HG03457 (cell line): Measurements from ENCODE around the gene CRABP1.

Experiments used
- ATAC-seq: cut with Tn5 transposase; IDR thresholded peaks from one replicate; pipeline ENCODE4 v1.9.1; 2021; ENCODE audit warnings: moderate number of reproducible peaks; ENCODE audit not compliant: unreplicated experiment

Gene CRABP1

DNA sequence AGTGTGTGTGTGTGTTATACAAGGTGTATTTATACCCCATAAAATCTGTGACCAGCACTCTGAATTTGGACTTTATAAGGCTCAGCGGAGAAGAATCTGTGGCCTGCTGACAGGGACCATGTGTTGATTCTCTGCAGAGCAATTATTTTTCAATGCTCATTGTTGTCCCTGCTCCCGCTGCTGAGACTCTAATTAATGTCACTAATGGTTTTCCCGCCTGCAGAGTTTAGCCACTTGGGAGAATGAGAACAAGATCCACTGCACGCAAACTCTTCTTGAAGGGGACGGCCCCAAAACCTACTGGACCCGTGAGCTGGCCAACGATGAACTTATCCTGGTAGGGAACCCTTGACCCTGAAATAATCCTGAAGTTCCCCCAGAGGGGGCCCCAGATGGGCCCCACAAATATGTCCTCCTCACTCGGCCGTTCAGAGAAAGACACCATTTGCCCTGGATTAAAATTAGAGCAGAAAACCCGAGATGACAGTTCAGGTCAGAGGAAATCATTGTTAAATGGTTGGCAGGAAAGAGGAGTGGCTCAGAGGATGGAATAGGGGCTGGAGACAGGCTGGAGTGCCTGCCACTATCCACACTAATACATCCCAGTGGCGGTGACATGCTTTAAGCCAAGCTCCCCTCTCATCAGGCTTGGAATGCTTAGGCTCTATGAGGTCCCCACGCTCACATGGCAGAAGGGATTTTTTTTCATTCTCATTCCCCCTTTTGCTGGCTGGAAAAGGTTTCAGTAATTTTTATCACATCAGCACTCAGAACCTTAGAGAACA is 3.3 kb downstream of the CRABP1 start:
- no peak for ATAC-seq

DNA sequence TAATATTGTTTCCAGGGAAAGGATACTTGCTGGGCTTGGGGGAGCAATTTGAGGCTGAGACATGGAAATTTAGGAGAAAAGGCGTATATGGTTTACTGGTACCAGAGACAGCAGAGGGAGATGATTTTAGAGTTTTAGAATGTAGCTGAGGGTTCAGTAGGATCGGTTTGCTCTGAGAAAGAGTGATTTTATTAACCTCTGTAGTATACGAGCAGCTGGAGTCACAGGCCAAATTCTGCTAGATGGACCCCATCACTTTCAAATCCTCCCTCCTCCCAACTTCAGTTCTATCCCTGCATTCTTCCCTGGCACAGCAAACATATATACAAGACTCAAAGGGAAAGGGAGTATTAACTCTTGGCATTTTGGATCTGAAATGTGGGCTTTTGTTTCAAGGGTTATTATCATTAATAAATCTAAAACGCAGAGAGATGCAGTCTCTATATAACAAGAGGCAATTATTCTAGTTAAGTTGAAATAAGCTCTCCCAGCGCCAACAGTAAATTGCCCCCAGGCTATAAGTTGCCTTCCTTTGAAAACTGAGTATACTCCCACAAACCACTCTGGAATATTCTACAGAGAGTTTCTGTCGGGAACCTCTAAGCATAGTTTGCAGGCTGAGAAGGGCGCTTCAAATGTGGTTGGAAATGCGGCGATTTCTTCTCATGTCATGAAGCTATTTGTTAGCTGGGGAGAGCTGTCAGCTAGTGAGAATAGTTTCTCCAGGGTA is 5.4 kb downstream of the CRABP1 start:
- no peak for ATAC-seq

DNA sequence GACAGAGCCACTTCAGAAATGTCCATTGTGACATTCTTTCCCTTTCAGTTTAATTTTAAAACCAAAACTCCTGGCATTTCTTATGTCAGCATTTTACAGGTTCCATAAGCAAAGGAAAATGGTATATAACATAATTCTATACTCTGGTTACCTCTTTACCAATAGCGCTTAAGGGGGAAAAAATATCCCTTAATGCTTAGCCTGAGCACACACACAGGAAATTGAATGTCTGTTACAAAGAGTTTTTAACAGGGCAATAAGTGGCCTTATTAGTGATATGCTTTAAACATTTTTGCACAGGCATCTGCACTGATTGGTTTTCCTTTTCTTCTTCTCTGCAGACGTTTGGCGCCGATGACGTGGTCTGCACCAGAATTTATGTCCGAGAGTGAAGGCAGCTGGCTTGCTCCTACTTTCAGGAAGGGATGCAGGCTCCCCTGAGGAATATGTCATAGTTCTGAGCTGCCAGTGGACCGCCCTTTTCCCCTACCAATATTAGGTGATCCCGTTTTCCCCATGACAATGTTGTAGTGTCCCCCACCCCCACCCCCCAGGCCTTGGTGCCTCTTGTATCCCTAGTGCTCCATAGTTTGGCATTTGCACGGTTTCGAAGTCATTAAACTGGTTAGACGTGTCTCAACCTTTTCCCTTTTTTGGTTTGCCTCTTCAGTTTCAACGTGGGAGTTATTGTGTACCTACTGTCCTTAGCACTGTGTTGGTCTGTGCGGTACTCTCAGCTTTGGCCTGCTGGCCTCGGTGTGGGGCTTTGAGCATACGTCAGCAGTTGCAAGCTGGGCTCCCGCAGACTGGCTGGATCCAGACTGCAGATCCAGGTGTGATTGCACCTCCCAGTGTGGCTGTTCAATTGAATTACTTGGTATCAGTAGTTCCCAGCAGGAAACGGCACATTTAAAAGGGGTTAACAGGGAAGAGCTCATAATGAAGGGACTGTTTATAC is 7.7 kb downstream of the CRABP1 start:
- no peak for ATAC-seq

DNA sequence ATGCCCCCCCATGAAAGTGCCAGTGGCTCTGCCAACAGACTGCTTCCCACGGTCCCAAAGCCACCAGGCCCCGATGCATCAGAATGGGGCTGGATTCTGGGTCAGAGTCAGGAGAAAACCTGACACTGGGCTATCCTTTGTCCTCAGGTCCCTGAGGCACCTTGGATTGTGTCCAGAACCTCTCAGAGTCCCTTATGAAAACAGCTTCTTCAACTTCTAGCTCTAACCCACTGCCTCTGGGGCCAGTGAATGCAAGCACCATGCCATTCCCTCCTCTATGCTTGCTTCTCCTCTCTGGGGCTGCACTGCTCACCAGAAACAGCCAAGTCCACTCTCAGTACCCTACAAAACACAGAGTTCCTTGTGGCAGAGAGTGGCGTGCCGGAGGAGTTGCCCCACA is 9.9 kb downstream of the CRABP1 start:
- no peak for ATAC-seq

DNA sequence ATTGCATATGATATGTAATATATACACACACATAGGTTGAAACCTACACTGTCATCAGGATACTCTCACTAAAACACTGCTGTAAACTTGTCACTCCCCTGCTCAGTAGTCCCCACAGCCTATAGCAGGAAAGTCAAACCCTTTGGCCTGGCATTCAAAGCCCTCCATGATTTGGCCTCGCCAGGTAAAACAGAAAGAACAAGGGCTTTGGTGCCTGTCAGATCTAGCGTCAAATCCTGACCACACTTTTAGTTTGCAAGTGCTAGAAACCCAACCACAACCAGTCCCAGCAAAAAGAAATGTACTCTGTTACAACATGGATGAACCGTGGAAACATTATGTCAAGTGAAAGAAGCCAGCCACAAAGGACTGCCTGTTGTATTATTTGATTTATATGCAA is 11.4 kb downstream of the CRABP1 start:
- ATAC-seq, result no peak

DNA sequence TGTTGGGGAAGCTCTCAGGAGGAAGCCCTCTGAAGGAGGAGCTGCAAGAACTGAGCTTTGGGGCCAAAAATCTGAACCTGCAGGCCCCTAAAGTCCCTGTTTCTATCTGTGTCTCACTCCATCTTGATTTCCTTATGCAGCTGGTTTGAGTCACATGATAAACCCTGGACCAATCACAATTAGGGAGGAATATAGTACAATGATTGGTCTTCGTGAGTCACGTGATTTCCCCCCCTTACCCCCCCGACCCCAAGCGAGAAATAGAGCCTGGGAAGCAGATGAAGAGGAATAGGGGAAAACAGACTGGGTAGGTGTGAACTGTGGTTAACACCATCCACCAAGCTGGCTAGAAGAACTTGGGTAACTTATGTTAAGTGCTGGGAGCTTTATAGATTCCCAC is 12.9 kb downstream of the CRABP1 start:
- ATAC-seq, result no peak

DNA sequence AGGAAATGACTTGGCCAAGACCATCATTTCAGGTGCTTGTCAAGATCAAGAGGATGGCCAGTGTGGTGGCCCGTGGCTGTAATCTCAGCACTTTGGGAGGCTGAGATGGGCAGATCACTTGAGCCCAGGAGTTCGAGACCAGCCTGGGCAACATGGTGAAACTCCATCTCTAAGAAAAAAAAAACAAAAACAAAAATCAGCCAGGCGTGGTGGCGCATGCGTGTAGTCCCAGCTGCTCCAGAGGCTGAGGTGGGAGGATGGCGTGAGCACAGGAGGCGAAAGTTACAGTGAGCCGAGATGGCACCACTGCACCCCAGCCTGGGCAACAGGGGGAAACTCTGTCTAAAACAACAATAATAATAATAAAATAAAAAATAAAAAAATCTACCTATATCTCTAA is 15.0 kb downstream of the CRABP1 start:
- no peak for ATAC-seq

DNA sequence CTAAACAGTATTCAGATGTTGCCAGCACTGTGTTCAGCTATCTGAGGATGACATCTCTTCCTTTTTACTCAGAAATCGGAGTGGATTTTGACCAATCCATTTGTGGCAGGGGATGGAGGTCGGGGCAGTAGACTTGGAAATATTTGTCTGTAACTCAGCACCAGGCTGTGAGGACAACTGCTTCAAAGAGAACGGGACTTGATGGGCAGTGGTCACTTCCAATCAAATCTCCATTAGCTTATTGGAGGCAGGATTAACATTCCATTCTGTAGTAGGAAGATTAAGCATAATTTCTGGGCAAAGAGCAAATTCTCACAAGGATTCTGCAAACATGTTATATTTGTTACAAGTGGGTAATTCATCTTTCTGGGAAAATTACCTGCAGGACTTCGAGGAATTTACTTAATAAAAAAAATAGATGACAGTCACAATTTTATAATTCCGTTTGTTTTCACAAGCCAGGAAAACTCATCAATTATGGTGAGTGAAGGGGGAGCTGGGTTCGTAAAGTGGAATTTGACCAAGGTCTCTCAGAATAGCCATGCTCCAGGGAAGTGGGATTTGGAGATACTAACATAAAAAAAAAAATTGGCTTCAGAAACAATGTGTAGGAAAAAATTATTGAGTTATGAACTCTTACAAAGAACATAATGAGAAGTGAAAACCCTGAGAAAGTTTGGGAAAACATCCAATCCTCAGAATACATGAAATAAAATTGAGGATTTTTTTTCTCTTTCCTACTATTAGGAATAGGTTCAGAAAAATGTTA is 18.1 kb downstream of the CRABP1 start:
- ATAC-seq, result no peak

DNA sequence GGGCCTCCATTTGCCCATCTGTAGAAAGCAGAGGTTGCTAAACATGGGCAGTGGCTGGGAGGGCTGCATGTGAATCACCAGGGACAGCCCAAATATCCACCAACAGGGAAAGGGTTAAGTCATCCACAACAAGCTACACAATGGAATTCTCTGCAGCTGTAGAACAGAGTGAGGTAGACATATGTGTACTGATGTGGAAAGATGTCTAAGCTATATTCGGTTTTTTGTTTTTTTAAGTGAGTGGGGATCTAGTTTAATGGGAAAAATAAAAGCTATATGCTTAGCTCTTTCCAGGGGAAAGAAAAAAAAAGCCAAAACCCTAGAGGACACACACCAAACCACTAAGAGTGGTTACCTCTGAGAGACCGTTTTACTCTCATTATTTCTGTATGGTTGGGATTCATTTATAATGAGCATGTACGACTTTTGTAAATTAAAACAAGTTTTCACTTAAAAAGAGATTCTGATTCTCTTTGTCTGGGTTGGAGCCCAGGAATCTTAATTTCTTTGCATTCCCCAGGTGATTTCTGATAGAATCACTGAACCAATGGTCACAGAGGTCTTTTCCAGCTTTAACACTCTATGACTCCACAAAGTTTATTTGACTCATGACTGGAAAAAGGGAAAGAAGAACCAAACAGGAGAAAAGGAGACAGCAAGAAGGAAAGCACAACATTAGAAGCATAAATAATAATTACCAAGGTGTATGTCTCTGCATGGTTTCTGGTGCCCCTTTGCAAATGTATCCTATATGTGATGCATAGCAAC is 19.1 kb downstream of the CRABP1 start:
- no peak for ATAC-seq

DNA sequence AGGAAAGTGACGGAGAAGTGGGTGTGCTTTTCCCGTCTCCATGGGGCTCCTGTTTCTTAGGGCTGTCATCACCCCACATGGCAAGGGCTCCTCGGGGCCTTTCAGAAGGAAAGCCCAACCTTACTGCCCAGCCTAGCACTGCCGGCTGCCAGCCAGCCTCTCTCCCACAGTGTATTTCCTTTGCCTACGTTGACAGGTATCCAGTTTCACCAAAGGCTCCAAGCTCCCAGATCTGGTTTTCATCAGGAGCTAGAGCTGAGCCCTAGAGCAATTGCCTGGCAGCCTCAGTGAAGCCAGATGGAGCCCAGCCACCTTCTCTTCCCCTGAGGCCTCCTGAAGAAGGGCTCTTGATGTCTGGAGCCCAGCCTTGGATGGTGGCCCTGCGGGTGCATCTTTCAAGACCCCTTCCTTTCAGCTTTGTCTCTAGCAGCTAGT is 20.2 kb downstream of the CRABP1 start:
- ATAC-seq, result no peak

DNA sequence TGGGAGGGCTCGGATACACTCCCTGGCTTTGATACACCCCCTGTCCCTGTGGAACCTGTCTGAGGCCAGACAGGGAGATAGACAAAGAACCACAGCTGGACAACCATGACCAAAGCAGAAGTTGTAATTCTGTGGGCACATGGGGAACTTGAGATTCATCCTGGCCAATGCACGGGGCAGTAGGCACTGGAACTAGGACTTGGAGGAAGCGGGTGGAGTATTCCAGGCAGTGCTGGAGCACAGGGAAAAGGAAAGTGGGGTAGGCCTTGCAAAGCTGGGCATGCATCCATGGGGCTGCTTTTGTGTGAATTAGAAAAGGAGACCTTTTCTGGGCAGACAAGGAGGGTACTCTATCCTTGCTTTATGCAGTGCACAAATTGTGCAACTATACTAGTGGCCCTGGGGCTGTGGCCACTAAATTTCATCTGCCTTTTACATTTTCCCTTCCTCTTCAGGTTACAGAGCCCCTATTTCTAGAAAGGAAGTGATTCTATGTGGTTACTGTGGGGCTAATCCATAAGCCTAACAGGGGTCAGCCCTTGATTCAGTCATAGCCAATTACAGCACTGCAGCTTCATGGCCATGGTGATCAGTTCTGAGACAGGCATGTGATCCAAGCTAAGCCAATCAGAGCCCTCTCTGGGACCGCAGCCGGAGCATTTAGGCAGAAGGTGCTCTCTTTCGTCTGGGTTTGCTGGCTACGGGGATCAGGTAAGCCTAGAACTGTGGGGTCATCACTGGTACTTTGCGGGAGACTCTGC is 21.0 kb downstream of the CRABP1 start:
- ATAC-seq, result no peak

DNA sequence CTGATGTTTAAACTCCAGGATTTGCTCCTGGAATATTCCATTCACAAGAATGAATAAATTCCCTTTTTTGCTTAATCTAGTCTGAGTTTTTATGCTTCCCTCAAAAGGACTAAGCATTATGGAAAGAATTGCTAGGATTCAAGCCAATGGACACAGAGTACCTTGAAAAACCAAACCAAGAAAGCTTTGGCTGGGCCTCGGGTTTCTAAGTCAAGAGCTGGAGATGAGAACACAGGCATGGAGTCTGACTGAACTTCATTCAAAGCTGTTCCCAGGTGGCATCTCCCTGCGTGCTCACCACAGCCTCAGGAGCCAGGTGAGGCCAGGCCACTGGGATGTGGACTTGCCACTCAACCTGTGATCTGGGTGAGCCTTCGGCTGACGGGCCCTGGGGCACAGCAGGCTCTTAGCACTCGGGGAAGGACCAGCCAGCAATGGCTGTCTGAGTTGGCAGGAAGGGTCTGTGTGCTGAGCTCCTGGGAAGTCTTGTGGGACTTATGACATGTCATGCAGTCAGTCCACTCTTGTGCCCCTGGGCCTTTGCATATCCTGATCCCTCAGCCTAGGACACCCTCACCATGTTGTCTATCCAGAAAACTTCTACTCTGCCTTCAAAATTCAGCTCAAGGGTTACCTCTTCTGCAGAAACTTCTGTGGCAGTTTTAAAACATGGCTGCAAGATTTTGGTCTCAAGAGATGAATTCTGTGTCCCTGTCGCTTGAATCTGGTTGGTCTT is 21.8 kb downstream of the CRABP1 start:
- no peak for ATAC-seq

DNA sequence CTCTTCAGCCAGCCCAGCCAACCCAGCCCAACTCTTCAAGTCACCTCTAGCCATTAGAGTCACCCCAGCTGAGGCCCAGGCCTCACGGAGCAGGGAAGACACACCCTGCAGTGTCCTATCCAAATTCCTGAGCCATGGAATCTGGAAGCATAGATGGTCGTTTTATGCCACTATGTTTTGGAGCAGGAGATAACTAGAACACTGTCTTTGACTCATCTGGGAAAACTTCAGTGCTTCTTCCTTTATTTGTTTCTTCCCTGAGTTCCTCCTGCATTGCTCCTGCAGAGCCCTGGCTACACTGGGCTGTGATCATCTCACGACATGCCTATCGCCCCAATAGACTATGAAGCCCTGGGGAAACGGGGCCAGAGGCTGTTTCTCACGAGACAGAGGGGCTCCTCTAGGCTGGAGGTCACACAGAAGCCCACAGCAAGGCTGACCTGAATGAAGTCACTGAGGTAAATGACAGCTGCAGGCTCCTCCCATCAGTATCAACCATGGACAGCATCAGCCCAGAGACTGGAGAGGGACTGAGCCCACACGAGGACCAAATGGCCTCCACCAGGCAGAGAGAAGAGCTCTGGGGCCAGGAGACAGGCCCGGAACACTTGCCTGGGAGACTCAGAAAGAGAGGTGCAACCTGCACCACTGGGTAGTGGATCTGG is 22.7 kb downstream of the CRABP1 start:
- ATAC-seq, result no peak

DNA sequence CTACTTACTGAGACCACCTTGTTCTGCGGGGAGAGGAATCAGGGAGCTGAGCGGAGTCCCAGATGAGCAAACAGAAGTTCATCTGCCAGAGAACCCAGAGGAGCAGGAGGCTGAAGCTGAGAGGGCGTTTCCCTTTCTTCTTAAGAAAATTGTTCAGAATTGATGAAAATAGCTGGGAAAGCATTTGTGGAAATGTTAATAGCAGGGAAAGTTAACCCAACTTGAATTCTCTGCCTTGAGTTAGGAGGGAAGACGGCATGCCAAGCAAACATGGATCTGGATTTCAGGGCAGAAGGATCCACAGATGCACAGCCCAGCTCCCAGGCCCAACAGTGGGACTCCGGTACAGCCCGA is 23.2 kb downstream of the CRABP1 start:
- ATAC-seq, result no peak

DNA sequence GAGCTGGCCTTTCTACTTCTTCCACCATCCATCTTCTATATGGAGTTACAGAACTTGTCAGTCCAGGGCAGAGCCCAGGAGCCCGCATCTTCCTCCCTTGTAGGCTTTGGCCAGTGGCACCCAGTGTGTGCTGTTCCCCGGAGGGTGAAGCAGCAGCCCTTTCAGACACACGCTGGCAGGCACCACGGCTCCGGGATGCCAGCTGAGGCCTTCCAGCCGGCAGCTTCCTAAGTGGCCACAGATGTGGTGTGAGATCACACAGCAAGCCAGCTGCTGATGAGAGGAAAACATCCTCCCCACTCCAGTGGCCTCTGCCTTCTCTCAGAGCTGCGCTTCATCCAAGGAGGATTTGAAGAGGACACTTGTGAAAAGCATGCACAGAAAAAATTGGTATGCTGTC is 24.1 kb downstream of the CRABP1 start:
- ATAC-seq, result no peak

DNA sequence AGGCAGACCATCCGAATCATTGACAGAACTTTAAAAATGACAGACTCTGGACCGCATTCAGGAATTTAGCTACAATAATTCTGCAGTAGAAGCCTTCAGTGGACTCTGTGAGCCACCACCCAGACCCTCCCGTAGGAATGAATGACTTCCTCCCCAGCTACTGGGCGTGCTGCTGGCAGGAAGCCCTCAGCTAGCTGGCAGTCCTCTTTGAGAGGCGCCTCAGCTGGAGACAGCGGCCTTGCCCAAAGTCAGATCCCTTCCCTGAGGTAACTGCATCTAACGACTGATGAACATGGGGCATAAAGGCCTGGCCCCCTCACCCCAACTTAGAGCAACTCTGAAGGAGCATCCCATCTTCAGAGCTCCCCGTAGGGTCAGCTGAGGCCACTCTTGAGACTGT is 25.8 kb downstream of the CRABP1 start:
- no peak for ATAC-seq

DNA sequence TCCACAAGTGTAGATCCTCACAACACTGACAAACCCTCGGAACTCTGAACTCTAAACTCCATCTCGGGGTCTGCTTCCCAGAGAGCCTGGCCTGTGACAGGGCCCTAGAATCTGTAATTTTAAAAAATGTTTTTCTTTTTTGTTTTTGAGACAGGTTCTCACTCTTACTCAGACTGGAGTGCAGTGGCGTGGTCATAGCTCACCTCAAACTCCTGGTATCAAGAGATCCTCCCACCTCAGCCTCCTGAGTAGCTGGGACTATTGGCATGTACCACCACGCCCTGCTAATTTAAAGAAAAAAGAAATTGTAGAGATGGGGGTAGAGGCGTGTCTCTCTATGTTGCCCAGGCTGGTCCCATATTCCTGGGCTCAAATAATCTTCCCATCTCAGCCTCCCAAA is 26.2 kb downstream of the CRABP1 start:
- no peak for ATAC-seq

DNA sequence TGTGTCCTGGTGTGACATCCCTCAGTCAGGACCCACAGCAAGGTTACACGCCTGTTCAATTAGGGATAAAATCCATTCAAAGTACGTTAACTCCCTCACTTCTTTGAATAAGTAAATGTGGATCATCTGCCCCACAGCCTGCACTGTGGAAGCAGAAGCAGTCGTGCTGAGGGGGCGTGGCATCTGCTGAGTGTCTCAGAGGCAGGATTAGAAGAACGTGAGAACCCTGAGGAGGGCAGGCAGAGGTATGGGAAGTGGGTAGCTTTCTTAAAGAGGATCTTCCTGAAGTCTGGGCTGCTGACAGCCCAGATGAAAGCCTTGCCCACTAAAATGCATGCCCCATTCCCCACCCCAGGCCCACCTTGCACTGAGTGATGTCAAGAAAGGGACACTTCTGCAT is 28.5 kb downstream of the CRABP1 start:
- no peak for ATAC-seq
